SJSA1 (cell line): ENCODE data around the gene CDC26. TPM values are rescaled to one million over a fixed set of nuclear protein-coding genes. Genes with fewer than 3 reads are reported as not detected.
A peak's percentile ranks its signal among the peaks of the same experiment; 100 is the strongest.
"Not testable (repeated sequence)": the region's sequence is repeated elsewhere in the genome, so short reads cannot be mapped to it uniquely, and the experiment has no call there.

Source experiments
- DNase-seq, 2 experiments: peaks; one replicate each; pipeline ENCODE4 v3.0.0-alpha.2; 2015 to 2020; ENCODE audit warnings: low spot score in 2 of 2, low read depth in 1 of 2
- H3K27ac ChIP-seq: fragments of 250-450 bp; sonication (Bioruptor Pico); 2 replicates; pipeline ENCODE4 v1.5.1; 2020; ENCODE audit warnings: mild to moderate bottlenecking, moderate library complexity
- H3K27me3 ChIP-seq: fragments of 250-450 bp; sonication (Bioruptor Pico); replicated peaks from 2 replicates; pipeline ENCODE4 v1.5.1; 2020; ENCODE audit warnings: mild to moderate bottlenecking, moderate library complexity
- H3K36me3 ChIP-seq: fragments of 250-450 bp; sonication (Bioruptor Pico); 2 replicates; pipeline ENCODE4 v1.5.1; 2020; ENCODE audit warnings: mild to moderate bottlenecking
- H3K4me1 ChIP-seq: fragments of 250-450 bp; sonication (Bioruptor Pico); replicated peaks from 2 replicates; pipeline ENCODE4 v1.6.1; 2021; ENCODE audit warnings: mild to moderate bottlenecking
- H3K4me3 ChIP-seq: fragments of 250-450 bp; sonication (Bioruptor Pico); 2 replicates; pipeline ENCODE4 v1.5.1; 2020; ENCODE audit warnings: mild to moderate bottlenecking
- H3K9me3 ChIP-seq: fragments of 250-450 bp; sonication (Bioruptor Pico); replicated peaks from 2 replicates; pipeline ENCODE4 v1.5.1; 2020; ENCODE audit warnings: mild to moderate bottlenecking
- total RNA-seq: library from RNA; depleted of rRNA; stranded (reverse); fragments of >200 nt; shearing (Covaris generic); gene quantifications from 2 replicates; pipeline ENCODE4 v1.2.3, GENCODE V29; 2014

CDC26 gene
- total RNA-seq, 1 experiment from 2014 or later, result 33.2 TPM

DNA sequence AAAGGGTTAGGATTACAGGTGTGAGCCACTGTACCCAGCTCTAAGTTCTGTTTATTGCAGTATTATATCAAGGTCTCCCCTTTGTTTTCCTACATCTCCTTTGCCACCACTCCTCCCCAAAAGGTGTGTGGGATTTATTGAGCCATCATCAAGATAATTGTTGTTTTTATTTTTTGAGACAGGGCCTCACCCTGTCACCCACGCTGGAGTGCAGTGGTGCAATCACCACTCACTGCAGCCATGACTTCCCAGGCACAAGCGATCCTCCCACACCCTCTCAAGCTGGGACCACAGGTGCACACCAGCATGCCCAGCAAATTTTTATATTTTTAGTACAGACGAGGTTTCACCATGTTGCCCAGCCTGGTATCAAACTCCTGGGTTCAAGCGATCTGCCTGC is 29.5 kb downstream of the CDC26 start:
- no peak for DNase-seq
- no peaks in the 10 kb centered on the region for H3K36me3 ChIP-seq
- H3K4me1 ChIP-seq, result no peaks in the 10 kb centered on the region

DNA sequence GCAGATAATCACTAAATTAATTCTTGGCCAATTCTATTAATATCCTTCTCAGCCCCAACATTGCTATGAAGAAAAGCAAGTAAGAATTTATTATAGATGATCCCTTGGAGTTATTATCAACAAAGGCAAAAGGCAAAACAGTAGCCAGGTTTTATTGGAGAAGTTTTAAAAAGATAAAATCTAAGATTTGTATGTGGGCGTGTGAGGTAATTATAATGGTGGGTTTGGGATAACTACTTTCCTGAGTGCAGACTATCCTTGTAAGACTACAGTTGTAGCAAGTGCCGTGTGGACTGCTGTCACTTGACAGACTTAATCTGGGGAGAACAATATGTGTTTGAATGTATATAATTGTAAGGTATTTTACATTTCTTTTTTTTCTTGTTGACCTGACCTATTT is 30.8 kb downstream of the CDC26 start:
- Histone ChIP-seq H3K27me3 (no peaks in the 10 kb centered on the region), H3K27ac (no peak overlapping the region)

More for the DNA sequence above, 29.5 kb downstream of the CDC26 start:
- no peak overlapping the region for H3K27ac ChIP-seq
- H3K27me3 ChIP-seq, result no peaks in the 10 kb centered on the region
- no peaks in the 10 kb centered on the region for H3K9me3 ChIP-seq
- H3K4me3 ChIP-seq, result no peak overlapping the region

DNA sequence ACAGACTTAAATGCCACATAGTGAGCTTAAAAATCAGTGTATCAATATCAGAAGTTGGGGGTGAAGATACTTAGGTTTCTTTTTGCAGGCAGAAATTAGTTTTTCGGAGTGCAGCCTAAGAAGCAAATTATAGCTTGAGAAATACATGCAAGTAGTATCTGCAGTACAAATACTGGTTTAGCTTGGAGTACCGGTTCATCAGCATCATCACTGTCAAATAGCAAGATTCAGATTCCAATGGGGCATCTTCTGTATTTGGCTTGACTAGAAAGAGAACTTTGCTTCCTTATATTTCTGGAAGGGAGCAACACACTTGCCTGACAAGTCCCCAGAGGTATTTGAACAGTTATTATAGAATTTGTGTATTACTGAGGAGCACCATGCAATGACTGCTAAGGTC is 34.2 kb downstream of the CDC26 start:
- Histone ChIP-seq H3K36me3 (no peaks in the 10 kb centered on the region), H3K4me1 (no peaks in the 10 kb centered on the region), H3K4me3 (no peak overlapping the region), H3K9me3 (no peaks in the 10 kb centered on the region), H3K27ac (no peak overlapping the region), H3K27me3 (no peaks in the 10 kb centered on the region)
- no peak for DNase-seq

More for the DNA sequence above, 30.8 kb downstream of the CDC26 start:
- no peak for DNase-seq
- Histone ChIP-seq H3K4me1 (no peaks in the 10 kb centered on the region), H3K4me3 (no peak overlapping the region), H3K36me3 (no peaks in the 10 kb centered on the region), H3K9me3 (no peaks in the 10 kb centered on the region)

DNA sequence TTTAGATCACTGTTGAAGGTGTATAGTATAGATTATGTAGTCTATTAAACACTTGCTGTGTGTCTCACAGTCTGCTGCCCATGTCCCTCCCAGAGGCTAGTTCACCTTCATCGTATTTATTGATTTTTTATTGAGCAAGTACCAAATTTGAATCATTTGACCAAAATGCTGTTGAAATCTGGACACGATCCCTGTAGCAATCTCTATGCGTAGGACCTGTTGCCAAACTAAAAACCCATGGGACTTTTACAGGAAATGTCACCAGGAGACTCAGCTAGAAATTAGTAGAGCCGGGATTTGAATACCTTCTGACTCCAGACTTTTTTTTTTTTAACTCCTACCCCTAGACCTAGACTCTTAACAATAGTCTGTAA is 36.5 kb downstream of the CDC26 start:
- no peak overlapping the region for H3K27ac ChIP-seq

DNA sequence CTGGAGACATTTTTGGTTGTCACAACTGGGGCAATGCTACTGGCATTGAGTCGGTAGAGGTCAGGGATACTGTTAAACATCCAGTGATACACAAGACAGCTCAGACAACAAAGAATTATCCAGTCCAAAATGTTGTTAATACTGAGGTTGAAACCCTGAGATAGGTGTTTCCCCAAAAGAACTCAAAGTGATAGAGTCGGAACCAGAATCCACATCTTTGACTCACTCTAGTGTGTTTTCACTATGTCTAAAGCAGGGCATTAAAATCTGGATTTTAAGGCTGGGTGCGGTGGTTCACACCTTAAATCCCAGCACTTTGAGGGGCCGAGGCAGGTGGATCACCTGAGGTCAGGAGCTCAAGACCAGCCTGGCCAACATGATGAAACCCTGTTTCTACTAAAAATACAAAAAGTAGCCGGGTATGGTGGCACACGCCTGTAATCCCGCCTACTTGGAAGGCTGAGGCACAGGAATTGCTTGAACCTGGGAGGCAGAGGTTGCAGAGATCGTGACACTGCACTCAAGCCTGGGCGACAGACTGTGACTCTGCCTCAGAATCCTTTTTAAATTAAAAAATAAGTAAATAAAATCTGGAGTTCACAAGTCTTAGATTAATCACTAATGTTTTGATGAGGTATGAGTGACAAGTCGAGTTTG is 37.0 kb downstream of the CDC26 start:
- no peaks in the 10 kb centered on the region for H3K36me3 ChIP-seq
- no peak overlapping the region for H3K4me3 ChIP-seq
- no peak for DNase-seq
- H3K27me3 ChIP-seq, result no peaks in the 10 kb centered on the region
- H3K4me1 ChIP-seq, result no peaks in the 10 kb centered on the region
- H3K9me3 ChIP-seq, result no peaks in the 10 kb centered on the region
- H3K27ac ChIP-seq, result no peak overlapping the region

More for the DNA sequence above, 36.5 kb downstream of the CDC26 start:
- H3K4me1 ChIP-seq, result no peaks in the 10 kb centered on the region
- no peaks in the 10 kb centered on the region for H3K27me3 ChIP-seq
- no peaks in the 10 kb centered on the region for H3K36me3 ChIP-seq
- no peak for DNase-seq
- H3K9me3 ChIP-seq, result no peaks in the 10 kb centered on the region
- no peak overlapping the region for H3K4me3 ChIP-seq

DNA sequence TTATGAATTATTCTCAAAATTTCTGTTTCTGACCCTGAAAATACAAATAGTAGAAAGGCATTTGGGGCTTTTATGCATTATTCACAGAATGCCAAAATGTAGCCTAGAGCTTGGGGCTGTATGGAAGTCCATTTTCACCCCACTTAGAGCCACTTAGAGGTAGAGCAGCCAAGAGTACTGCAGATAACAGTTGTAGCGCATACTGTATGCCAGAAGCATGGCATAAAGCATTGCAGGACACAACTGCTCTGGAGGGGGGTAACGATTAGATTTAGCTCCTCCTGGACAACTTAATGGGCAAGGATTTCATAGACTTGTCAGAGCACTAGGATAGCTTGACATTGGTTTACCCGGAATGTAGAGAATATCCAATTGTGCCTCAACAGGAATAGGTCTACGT is 38.3 kb downstream of the CDC26 start:
- Histone ChIP-seq H3K27me3 (no peaks in the 10 kb centered on the region), H3K27ac (no peak overlapping the region), H3K4me3 (no peak overlapping the region), H3K9me3 (no peaks in the 10 kb centered on the region), H3K4me1 (peaks cover 6% of the 10 kb centered on the region; the same call in 1 of the 2 replicates), H3K36me3 (no peaks in the 10 kb centered on the region)
- DNase-seq, result no peak

DNA sequence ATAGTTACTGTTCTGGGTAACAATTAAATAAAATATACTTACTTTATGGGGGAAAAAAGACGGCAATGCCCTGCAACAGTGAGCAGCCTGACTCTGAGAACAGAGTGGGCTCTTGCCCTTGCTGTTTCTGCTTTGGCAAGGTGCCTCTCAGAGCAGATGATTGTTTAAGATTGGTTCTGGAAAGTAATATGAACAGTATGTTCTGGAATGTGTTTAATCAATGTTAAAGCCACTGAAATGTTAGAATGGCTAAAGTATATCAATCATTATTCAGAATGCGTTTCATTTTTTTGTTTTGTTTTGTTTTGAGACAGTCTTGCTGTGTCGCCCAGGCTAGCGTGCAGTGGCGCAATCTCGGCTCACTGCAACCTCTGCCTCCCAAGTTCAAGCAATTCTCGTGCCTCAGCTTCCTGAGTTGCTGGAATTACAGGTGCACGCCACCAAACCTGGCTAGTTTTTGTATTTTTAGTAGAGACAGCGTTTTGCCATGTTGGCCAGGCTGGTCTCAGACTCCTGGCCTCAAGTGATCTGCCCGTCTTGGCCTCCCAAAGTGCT is 39.6 kb downstream of the CDC26 start:
- not testable (repeated sequence) for DNase-seq

DNA sequence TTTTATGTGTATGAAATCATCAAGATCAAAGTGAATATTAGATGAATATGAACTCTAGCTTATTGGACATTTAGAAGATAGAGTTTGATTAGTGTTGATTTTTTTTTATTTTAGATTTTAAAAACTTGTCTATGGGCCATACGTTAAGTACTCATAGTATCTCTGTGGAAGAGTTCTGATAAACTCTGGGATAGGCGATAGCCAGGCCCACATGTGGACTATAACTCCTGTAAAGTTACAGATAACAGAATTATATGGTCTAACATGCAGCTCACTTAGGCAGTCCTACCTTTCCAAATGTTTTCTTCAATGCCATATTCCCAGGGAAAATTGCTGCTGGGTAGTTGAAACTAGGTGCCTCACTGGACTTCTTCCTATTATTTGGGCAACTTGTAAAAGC is 43.7 kb downstream of the CDC26 start:
- Histone ChIP-seq H3K9me3 (no peaks in the 10 kb centered on the region), H3K4me1 (peaks cover 6% of the 10 kb centered on the region; the same call in 1 of the 2 replicates), H3K36me3 (no peaks in the 10 kb centered on the region), H3K27me3 (no peaks in the 10 kb centered on the region), H3K27ac (no peak overlapping the region), H3K4me3 (no peak overlapping the region)
- DNase-seq, result no peak

More for the DNA sequence above, 39.6 kb downstream of the CDC26 start:
- H3K36me3 ChIP-seq, H3K9me3 ChIP-seq, H3K27ac ChIP-seq, H3K27me3 ChIP-seq, H3K4me3 ChIP-seq, H3K4me1 ChIP-seq: not testable (repeated sequence)

DNA sequence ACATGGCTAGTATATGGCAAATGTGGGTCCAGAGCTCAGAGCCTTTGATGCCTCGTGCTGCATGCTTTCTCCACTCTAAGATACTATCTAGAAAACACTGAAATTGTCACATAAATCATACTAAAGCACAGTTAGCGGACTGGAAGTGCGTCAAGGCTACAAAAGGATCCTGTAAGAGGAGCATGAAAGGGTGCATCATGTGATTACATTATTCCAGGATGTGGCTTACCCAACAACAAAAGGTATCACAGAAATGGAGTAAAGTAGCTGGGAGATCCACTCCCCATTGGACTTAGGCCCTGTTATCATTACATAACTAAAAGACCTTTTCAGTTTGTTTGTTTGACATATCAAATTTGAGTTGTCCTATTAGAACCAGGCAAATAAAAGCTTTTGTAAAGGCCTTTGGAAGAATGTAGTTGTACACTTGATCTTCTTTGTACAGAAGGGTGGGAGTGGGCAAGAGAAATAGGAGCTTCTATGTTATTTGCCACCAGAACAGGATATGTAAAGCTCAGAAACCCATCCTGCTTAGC is 47.2 kb downstream of the CDC26 start:
- H3K36me3 ChIP-seq, result peaks cover 6% of the 10 kb centered on the region; the same call in 1 of the 2 replicates
- peaks cover 12% of the 10 kb centered on the region for H3K4me1 ChIP-seq
- no peak overlapping the region for H3K4me3 ChIP-seq
- H3K27me3 ChIP-seq, result no peaks in the 10 kb centered on the region
- H3K9me3 ChIP-seq, result no peaks in the 10 kb centered on the region
- no peak for DNase-seq
- no peak overlapping the region for H3K27ac ChIP-seq

DNA sequence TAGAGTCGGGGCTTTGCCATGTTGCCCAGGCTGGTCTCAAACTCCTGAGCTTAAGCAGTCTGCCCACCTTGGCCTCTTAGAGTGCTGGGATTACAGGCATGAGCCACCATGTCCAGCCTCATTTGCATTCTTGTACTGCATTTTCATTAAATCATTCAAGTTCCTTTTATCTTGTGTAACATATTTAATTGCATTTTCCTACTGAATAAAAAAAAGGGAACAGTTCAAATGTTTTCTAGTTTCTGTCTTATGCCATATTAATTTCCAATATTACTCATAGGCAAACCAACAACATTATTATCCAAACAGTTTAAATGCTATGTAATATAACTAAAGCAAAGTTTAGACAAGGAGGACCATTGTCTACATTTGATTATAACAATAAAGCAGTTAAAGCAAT is 47.9 kb downstream of the CDC26 start:
- H3K27ac ChIP-seq, result no peak overlapping the region

DNA sequence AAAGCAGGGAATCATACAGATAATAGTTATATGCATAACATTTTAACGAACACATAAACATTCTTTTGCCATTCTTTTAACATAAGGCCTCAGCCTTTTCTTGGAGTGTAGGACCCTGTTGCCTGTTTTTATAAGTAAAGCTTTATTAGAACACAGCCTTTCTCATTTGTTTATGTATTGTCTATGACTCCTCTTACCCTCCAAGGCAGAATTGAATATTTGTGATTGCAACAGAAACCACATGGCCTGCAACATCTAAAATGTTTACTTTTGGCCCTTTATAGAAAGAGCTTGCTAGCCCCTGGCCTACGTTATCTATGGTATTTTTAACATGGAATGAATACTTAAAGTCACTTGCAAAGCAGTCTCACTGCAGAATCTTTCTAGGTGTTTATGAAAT is 51.4 kb downstream of the CDC26 start:
- Histone ChIP-seq H3K9me3 (no peaks in the 10 kb centered on the region), H3K4me3 (no peak overlapping the region), H3K4me1 (peaks cover 28% of the 10 kb centered on the region), H3K27ac (no peak overlapping the region), H3K27me3 (no peaks in the 10 kb centered on the region), H3K36me3 (peaks cover 12% of the 10 kb centered on the region)
- peak in 1 of 2 experiments; percentile 39 for DNase-seq

More for the DNA sequence above, 47.9 kb downstream of the CDC26 start:
- no peak overlapping the region for H3K4me3 ChIP-seq
- H3K4me1 ChIP-seq, result peaks cover 8% of the 10 kb centered on the region
- H3K27me3 ChIP-seq, result no peaks in the 10 kb centered on the region
- H3K36me3 ChIP-seq, result peaks cover 6% of the 10 kb centered on the region; the same call in 1 of the 2 replicates
- no peak for DNase-seq
- H3K9me3 ChIP-seq, result no peaks in the 10 kb centered on the region

DNA sequence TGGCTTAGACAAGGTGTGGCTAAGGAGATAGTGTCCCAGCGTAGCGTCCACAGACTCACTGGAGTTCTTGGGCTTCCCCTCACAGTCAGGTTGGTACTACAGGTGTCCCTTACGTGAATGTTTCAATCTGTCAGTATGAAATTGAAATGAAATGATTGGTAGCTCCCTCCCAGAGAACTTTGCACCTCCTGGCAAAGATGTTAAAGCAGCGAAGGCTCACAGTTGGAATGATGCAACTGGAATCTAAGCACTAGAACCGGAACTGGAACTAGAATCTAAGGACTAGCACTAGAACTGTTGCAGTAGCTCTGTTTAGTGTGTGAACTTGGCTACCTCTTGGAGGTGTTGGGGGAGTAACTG is 52.9 kb downstream of the CDC26 start:
- peaks cover 18% of the 10 kb centered on the region for H3K36me3 ChIP-seq
- H3K27me3 ChIP-seq, result no peaks in the 10 kb centered on the region
- H3K4me1 ChIP-seq, result peaks cover 28% of the 10 kb centered on the region
- H3K9me3 ChIP-seq, result no peaks in the 10 kb centered on the region
- peak overlapping the region; percentile 67 for H3K4me3 ChIP-seq
- DNase-seq, result no peak
- no peak overlapping the region for H3K27ac ChIP-seq

DNA sequence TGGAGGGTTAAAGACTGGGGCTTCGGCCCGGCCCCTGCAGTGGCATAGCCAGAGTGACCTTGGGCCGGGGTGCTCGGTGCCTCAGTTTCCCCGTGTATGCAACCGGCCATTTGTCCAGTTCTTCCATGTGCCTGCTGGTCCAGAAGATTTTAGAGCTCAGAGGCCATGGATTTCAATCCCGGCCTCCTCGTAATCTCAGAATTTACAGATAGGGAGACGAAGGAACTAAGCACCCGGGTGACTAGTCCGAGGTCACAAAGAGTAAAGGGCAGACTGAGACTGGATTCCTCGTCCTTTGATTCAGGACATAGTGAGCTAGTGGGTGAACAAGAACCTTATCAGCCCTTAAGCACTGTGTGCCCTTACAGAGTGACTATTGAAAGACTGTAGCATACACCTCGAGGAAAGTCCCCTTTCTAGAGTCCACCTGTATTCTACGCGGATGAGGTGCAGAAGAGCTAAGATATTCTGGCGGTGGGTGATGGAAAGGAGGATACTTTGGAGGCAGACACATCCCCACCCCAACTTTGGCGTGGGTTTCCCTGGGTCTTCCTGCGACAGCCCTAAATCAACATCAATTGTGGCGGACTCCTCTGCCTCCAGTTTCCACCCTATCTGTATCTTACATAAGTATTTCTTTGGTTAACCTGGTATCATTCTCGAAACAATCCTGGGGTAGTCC is 53.4 kb downstream of the CDC26 start:
- H3K27ac ChIP-seq, result peak overlapping the region; percentile 27; the same call in 1 of the 2 replicates
- H3K9me3 ChIP-seq, result no peaks in the 10 kb centered on the region
- no peaks in the 10 kb centered on the region for H3K27me3 ChIP-seq
- H3K4me1 ChIP-seq, result peaks cover 28% of the 10 kb centered on the region
- no peak for DNase-seq
- H3K36me3 ChIP-seq, result peaks cover 18% of the 10 kb centered on the region
- peak overlapping the region; percentile 67 for H3K4me3 ChIP-seq
